Skeletal muscle satellite cell (primary cell): ENCODE measurements around the gene WNT7B.

Experiments
- H3K27me3 ChIP-seq: 2 replicates; pipeline ENCODE4 v1.7.0; 2013; ENCODE audit warnings: low read length; ENCODE audit not compliant: control insufficient read depth, insufficient read depth
- H3K36me3 ChIP-seq: 2 replicates; pipeline ENCODE4 v1.7.0; 2013; ENCODE audit warnings: mild to moderate bottlenecking, control low read depth, low read length; ENCODE audit not compliant: insufficient read depth
- H3K4me1 ChIP-seq: 2 replicates; pipeline ENCODE4 v1.7.0; 2013; ENCODE audit warnings: low read length; ENCODE audit not compliant: control insufficient read depth, insufficient read depth
- H3K4me2 ChIP-seq: 2 replicates; pipeline ENCODE4 v1.7.0; 2013; ENCODE audit warnings: mild to moderate bottlenecking, low read length
- H3K4me3 ChIP-seq: 2 replicates; pipeline ENCODE4 v1.7.0; 2013; ENCODE audit warnings: low read length
- H3K9ac ChIP-seq: 2 replicates; pipeline ENCODE4 v1.7.0; 2013; ENCODE audit warnings: mild to moderate bottlenecking, low read depth, low read length, moderate library complexity
- H3K9me3 ChIP-seq: replicated peaks from 2 replicates; pipeline ENCODE4 v1.7.0; 2013; ENCODE audit warnings: mild to moderate bottlenecking, control low read depth, low read length

The WNT7B gene

DNA sequence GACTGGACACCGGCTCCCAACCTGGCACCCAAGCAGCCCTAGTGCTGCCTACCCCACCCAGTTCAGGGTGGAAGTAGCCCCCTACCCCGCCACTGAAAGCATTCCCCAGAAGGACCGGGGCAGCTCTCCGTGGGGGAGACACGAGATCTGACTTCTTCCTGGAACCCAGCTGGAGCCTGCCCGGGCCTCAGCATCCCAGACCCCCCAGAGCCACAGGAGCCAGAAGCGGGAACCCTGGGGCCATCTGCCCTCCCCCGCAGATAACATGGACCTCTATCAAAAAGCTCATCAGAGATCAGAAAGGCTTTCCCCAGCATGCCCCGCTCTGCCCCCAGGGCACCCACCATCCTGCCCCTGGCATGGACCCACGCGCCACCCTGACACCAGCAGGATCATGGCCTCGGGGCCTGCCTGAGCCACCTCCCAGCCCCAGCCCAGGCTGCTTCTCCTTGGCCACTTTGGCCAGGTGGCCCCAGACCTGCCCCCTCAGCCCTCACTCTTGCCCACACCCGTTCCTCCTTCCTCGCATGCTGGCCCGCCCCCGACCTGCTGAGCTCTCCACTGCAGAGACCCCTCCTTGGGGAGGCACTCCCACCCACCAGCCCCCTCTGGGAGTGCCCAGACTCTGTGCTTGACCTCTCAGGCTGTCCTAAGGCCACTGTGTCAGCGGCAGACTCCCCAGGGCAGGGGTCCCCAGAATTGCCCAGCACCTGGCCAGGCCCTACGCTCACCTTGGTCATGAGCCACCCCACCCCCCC lies 17.1 kb downstream of the WNT7B start:
- Histone ChIP-seq H3K4me2 (no peak overlapping the region), H3K9me3 (no peaks in the 10 kb centered on the region), H3K27me3 (peaks cover 40% of the 10 kb centered on the region), H3K4me1 (no peaks in the 10 kb centered on the region), H3K4me3 (no peak overlapping the region), H3K9ac (no peak overlapping the region), H3K36me3 (no peaks in the 10 kb centered on the region)

DNA sequence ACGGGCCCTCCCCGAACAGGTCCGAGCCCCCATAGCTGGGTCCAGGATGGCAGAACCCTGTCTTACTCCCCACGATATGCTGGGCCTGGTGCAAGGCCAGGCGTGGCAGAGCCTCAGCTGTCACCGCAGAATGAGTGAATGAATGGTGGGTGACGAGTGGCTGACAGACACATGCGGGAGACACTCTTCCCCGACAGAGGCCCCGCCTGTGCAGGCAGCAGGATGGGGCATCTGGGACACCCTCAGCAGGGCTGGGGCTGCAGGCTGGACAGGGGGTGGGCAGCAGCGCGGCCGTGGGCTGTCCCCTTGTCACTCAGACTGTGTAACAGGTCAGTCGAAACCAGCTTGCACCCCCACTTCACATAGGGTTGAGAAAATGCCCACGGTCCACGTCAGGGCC lies 18.0 kb downstream of the WNT7B start:
- Histone ChIP-seq H3K4me1 (no peaks in the 10 kb centered on the region), H3K4me2 (no peak overlapping the region), H3K9ac (no peak overlapping the region), H3K36me3 (no peaks in the 10 kb centered on the region), H3K27me3 (peaks cover 40% of the 10 kb centered on the region), H3K4me3 (no peak overlapping the region), H3K9me3 (no peaks in the 10 kb centered on the region)

DNA sequence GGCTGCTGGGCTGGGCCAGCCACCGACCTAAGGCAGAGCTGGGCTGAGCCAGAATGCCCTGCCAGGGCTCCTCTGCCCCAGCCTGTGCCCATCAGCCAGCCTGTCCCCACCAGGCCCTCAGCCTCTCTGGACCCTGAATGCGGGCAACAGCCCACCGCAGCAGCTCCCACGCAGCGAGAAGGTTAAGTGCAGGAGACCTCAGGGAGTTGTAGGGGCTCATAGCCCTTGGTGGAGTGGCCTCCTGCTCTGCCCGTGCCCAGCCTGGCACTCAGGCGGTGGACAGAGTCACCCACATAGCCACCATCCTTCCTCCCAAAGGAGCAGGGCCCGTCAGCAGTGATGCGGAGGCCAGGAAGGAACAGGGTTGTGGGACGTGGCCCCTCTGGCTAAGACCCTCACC lies 19.1 kb downstream of the WNT7B start:
- Histone ChIP-seq H3K27me3 (peaks cover 45% of the 10 kb centered on the region), H3K4me2 (no peak overlapping the region), H3K4me1 (no peaks in the 10 kb centered on the region), H3K36me3 (no peaks in the 10 kb centered on the region), H3K9ac (no peak overlapping the region), H3K4me3 (no peak overlapping the region), H3K9me3 (no peaks in the 10 kb centered on the region)

DNA sequence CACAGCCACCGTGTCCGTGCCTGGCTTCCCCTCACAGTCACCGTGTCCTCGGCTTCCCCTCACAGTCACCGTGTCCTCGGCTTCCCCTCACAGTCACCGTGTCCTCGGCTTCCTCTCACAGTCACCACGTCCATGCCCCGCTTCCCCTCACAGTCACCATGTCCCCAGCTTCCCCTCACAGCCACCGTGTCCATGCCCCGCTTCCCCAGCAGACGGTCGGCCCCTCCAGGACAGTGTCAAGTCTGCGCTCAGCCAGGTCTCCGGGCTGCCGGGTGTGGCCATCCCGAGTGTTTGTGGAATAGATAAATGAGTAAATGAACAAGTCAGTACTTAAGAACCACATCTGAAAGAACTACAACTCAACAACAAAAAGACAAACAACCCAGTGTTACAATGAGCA lies 23.8 kb downstream of the WNT7B start:
- Histone ChIP-seq H3K36me3 (no peaks in the 10 kb centered on the region), H3K27me3 (peaks cover 78% of the 10 kb centered on the region), H3K4me1 (no peaks in the 10 kb centered on the region), H3K4me3 (no peak overlapping the region), H3K4me2 (no peak overlapping the region), H3K9me3 (no peaks in the 10 kb centered on the region), H3K9ac (no peak overlapping the region)

DNA sequence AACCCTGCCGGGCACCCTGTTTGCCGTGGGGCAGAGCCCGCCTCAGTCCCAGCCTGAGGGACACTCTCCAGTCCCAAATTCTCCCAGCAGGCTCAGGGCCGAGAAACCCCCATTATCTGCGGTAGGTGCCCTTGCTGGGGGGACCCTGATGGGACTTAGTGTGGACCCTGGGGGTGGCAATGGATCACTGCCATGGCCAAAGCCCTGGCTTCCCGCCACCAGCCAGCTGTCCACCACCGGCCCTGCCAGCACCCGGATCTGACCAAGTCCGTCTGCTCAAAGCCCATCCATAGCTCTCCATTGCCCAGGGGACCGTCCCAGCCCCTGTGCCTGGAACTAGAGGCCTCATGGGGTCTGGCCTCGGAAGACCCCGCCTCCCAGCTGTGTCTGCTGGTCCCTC lies 24.4 kb downstream of the WNT7B start:
- no peak overlapping the region for H3K4me3 ChIP-seq
- H3K4me2 ChIP-seq, result no peak overlapping the region
- H3K9me3 ChIP-seq, result no peaks in the 10 kb centered on the region
- H3K36me3 ChIP-seq, result no peaks in the 10 kb centered on the region
- H3K9ac ChIP-seq, result no peak overlapping the region
- H3K4me1 ChIP-seq, result no peaks in the 10 kb centered on the region
- H3K27me3 ChIP-seq, result peaks cover 80% of the 10 kb centered on the region

DNA sequence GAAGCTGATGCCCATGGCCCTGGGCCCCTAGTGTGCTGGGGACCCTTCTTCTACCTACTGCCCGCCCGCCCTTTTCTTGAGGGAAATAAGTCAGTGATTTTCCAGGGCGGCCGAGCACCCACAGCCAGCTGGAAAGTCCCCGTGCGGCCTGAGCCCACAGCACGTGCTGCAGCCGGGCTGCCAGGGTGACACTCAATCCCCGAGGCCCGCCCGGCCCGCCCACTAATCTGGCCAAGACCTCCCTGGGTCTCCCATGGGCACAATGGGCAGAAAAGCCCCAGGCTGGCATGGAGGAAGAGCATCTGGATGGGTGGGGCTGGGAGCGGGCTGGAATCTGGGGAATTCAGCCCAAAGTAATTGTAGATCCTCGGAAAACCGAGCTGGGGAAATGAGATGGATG lies 24.8 kb downstream of the WNT7B start:
- H3K36me3 ChIP-seq, result no peaks in the 10 kb centered on the region
- H3K4me3 ChIP-seq, result no peak overlapping the region
- H3K4me2 ChIP-seq, result no peak overlapping the region
- no peaks in the 10 kb centered on the region for H3K4me1 ChIP-seq
- no peaks in the 10 kb centered on the region for H3K9me3 ChIP-seq
- H3K9ac ChIP-seq, result no peak overlapping the region
- peaks cover 84% of the 10 kb centered on the region for H3K27me3 ChIP-seq

DNA sequence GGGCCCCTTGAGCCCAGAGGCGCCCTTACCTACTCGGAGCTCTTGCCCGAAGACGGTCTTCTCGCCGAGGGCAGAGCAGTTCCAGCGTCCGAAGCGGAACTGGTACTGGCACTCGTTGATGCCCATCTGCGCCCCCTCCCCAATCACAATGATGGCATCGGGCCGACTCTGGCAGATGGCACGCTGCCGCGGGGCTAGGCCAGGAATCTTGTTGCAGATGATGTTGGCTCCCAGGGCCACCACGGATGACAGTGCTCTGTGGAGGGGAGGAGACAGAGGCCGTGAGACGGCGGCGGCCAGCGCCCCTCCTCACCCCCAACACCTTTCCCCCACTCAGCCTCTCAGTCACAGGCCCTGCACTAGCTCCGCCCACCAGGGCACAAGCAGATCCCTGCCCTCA lies 27.1 kb downstream of the WNT7B start:
- Histone ChIP-seq H3K9me3 (no peaks in the 10 kb centered on the region), H3K4me3 (no peak overlapping the region), H3K27me3 (peaks cover 83% of the 10 kb centered on the region), H3K9ac (no peak overlapping the region), H3K4me2 (no peak overlapping the region), H3K36me3 (no peaks in the 10 kb centered on the region), H3K4me1 (no peaks in the 10 kb centered on the region)

DNA sequence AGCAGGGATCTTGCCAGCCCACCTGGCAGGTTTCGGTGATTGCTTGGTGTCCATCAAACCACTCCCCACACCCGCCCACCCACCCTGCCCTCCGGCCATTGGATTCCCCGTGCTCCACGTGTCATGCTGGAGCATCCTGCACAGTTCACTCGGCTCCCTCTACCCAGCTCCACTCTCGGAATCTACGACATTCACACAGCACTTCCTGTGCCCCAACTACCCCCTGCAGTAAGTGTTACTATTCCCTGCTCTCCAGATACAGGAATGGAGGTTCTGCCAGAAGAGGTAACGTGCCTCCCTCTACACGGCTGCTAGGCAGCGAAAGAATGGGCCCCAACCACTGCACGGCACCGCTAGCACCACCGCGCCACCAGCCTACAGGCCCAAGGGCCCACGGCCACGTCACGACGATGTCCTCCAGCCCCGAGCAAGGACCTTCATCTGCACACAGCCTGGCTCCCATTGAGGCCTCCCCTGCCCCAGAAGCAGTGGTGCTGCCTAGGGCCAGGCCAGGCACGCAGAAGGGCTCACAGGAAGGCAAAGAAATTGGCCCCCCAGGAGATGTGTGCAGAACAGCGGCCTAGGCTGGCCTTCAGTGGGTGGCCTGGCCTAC lies 27.6 kb downstream of the WNT7B start:
- Histone ChIP-seq H3K9ac (no peak overlapping the region), H3K27me3 (peaks cover 78% of the 10 kb centered on the region), H3K9me3 (no peaks in the 10 kb centered on the region), H3K4me3 (no peak overlapping the region), H3K4me1 (no peaks in the 10 kb centered on the region), H3K36me3 (no peaks in the 10 kb centered on the region), H3K4me2 (no peak overlapping the region)

DNA sequence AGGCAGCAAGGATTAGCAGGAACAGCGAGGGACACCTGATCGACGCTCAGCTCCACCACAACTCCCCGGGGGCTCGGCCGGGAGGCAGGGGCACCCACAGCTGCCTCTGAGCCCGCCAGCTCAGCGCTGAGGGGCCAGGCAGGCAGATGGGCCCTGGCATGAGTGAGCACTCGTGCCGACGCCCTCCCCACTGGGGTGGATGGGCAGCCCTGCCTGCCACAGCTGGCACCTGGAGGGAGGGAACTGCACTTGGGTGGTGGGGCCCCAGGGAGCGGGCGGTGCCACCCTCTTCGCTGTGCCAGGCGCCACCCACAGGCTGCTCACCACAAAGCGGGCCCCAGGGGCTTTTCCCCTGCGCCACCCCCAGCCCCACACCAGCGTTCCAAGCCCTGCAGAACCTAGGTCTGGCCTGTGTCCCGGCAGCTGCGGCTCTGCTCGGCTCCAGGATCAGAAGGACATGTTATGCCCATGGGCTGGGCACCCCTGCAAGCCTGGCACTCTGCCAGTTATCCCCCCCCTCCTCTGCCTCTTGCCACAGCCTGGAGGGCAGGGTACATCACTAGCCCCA lies 28.8 kb downstream of the WNT7B start:
- Histone ChIP-seq H3K9ac (no peak overlapping the region), H3K9me3 (no peaks in the 10 kb centered on the region), H3K4me2 (no peak overlapping the region), H3K27me3 (peaks cover 67% of the 10 kb centered on the region), H3K4me3 (no peak overlapping the region), H3K36me3 (no peaks in the 10 kb centered on the region), H3K4me1 (no peaks in the 10 kb centered on the region)

DNA sequence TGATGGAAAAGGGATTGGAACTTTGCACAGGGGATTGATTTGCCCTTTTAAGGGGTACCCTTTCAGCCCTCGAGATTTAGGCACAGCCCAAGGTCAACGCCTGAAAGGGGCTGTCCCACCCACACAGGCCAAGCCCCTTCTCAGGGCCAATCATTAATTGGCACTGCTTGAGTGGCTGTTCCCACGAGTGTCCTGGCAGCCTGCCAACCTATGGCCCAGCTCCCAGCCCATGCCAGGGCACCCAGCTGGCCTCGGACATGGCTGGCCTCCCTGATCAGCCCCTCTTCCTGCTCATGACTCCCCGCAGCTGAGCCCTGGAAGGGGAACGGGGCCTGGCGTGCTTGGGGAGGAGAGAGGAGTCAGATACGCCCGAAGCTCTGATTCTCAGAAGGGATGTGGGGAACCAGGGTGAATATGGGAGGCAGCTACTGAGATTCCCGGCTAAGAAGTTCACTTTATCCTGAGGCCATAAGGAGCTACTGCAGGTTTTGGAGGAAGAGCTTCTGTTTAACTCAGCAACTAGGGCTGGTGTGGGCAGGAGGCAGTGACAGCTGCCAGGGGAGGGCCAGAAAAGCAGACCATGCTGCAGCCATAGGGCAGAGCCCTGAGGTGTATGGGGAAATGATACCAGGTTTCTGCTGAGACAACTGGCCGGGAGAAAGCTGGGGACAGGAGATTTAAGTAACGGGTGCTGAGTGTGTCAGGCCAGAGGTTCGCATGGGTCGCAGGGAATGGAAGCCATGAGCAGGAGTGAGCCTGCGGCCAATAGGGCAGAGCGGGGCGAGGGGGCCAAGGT lies 30.0 kb downstream of the WNT7B start:
- Histone ChIP-seq H3K36me3 (no peaks in the 10 kb centered on the region), H3K27me3 (peaks cover 55% of the 10 kb centered on the region), H3K4me2 (no peak overlapping the region), H3K4me3 (no peak overlapping the region), H3K9ac (no peak overlapping the region), H3K4me1 (no peaks in the 10 kb centered on the region), H3K9me3 (no peaks in the 10 kb centered on the region)

DNA sequence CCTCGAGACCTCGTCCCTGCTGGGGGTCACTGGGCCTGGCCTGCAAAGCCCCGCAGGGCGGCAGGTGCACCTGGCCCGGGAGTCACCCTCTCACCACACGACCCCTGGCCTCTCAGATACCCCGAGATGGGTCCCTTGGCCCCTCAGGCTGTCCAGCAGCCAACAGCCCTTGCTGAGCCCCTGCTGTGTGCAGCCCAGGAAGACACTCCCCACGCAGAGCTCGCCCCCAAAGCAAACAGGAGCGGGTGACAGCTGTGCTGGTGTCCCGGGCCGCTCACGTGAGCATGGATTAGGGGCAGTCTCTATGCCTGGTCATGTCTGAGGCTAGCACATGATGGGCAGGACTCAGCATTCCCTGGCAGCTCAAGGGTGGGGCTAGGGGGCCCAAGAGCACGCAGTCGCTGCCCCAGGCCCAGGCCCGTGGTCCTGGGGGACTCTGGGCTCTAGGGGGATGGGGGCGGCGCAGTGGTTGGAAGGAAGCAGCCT lies 31.3 kb downstream of the WNT7B start:
- Histone ChIP-seq H3K27me3 (peaks cover 49% of the 10 kb centered on the region), H3K4me2 (no peak overlapping the region), H3K9me3 (no peaks in the 10 kb centered on the region)

More for the DNA sequence above, 31.3 kb downstream of the WNT7B start:
- no peak overlapping the region for H3K4me3 ChIP-seq
- no peak overlapping the region for H3K9ac ChIP-seq
- H3K4me1 ChIP-seq, result no peaks in the 10 kb centered on the region
- H3K36me3 ChIP-seq, result no peaks in the 10 kb centered on the region
